GM12878 (cell line): ENCODE measurements around the gene TFR2. TPM values are rescaled to one million over a fixed set of nuclear protein-coding genes. Genes with fewer than 3 reads are reported as not detected.

Source experiments
- ATAC-seq: fragments of 200-7000 bp; cut with Tn5 transposase; 3 replicates; pipeline ENCODE4 v1.9.1; 2020; ENCODE audit warnings: mild to moderate bottlenecking, moderate library complexity
- BruUV-seq: library from RNA; stranded (reverse); fragments of 400-500 nt; replicated peaks from 2 replicates; lab custom pipeline; 2021; lab: Mats Ljungman, UMichigan
- CTCF ChIA-PET: fragments of 300-600 bp; sonication (Branson Sonifier 250); formaldehyde crosslinking; extraction: SDS; loops from one replicate; lab custom pipeline; 2021; ENCODE audit warnings: inconsistent platforms; lab: Yijun Ruan, JAX
- POLR2A ChIA-PET: fragments of 350-600 bp; formaldehyde crosslinking; extraction: SDS; loops from one replicate; lab custom pipeline; 2021; ENCODE audit warnings: inconsistent platforms; lab: Charles Lee
- RAD21 ChIA-PET: fragments of 300-600 bp; sonication (Branson Sonifier 250); formaldehyde crosslinking; loops from one replicate; lab custom pipeline; 2023; ENCODE audit warnings: antibody characterized with exemption; ENCODE audit not compliant: unreplicated experiment; lab: Charles Lee
- SMC1A ChIA-PET: fragments of 300-600 bp; sonication (Branson Sonifier 250); formaldehyde crosslinking; loops from one replicate; lab custom pipeline; 2023; ENCODE audit not compliant: unreplicated experiment, uncharacterized antibody; lab: Charles Lee
- DNase-seq: peaks from one replicate; pipeline ENCODE4 v3.0.0-alpha.2; 2011; ENCODE audit warnings: low read depth, low spot score
- FAIRE-seq: peaks from 3 replicates; lab custom pipeline; 2011; peaks lifted over from hg19 to GRCh38; lab: Jason Lieb, UNC
- H2AFZ ChIP-seq: 2 replicates; pipeline ENCODE4 v1.6.0; 2011; ENCODE audit warnings: low read depth, low read length, control low read depth; ENCODE audit not compliant: control insufficient read depth
- H3K27ac ChIP-seq: 2 replicates; pipeline ENCODE4 v1.5.1; 2011; ENCODE audit warnings: control low read depth; ENCODE audit not compliant: control insufficient read depth, insufficient read depth
- H3K27me3 ChIP-seq, 2 experiments: replicated peaks in 1 of 2; 2 replicates each; pipeline versions ENCODE4 v1.6.0 to v1.6.1; 2011; ENCODE audit warnings: low read length in 1 of 2; ENCODE audit not compliant: control insufficient read depth in 2 of 2, insufficient read depth in 2 of 2
- H3K36me3 ChIP-seq, 2 experiments: 2 replicates each; pipeline ENCODE4 v1.5.1; 2011; ENCODE audit warnings: low read length in 1 of 2; ENCODE audit not compliant: control insufficient read depth in 2 of 2, insufficient read depth in 2 of 2
- H3K4me1 ChIP-seq: 2 replicates; pipeline ENCODE4 v1.6.1; 2011; ENCODE audit warnings: mild to moderate bottlenecking, low read length, moderate library complexity, mixed read lengths; ENCODE audit not compliant: control insufficient read depth, insufficient read depth
- H3K4me2 ChIP-seq: 2 replicates; pipeline ENCODE4 v1.6.0; 2011; ENCODE audit warnings: control low read depth; ENCODE audit not compliant: control insufficient read depth, insufficient read depth
- H3K4me3 ChIP-seq: fragments of 200-600 bp; sonication (generic); 2 replicates; pipeline ENCODE4 v1.5.1; 2016
- H3K79me2 ChIP-seq: 2 replicates; pipeline ENCODE4 v1.6.0; 2011; ENCODE audit warnings: low read length; ENCODE audit not compliant: control insufficient read depth, insufficient read depth
- H3K9ac ChIP-seq: 2 replicates; pipeline ENCODE4 v1.8.0; 2011; ENCODE audit warnings: low read length, control low read depth, mixed read lengths; ENCODE audit not compliant: control insufficient read depth, insufficient read depth
- H3K9me3 ChIP-seq: replicated peaks from 3 replicates; pipeline ENCODE4 v1.5.1; 2011; ENCODE audit warnings: mild to moderate bottlenecking, low read length; ENCODE audit not compliant: control insufficient read depth, insufficient read depth
- H4K20me1 ChIP-seq: 2 replicates; pipeline ENCODE4 v1.6.0; 2011; ENCODE audit not compliant: control insufficient read depth, insufficient read depth
- ASH2L ChIP-seq: fragments of 300-600, 200-600 bp; sonication (generic); IDR thresholded peaks from 2 replicates; pipeline ENCODE4 v1.6.1; 2017; ENCODE audit warnings: low read depth, mild to moderate bottlenecking, borderline replicate concordance
- ATF3 ChIP-seq: IDR thresholded peaks from 2 replicates; pipeline ENCODE4 v1.6.1; 2011; ENCODE audit warnings: low read depth, mild to moderate bottlenecking, low read length, moderate library complexity, borderline replicate concordance; ENCODE audit errors: extremely low read depth
- ATF7 ChIP-seq: fragments of 450-650 bp; IDR thresholded peaks from 2 replicates; pipeline ENCODE4 v1.6.1; 2016; ENCODE audit warnings: low read depth, mild to moderate bottlenecking
- ETV6 ChIP-seq, 2 experiments: fragments of 450-650 bp in 1 of 2; IDR thresholded peaks in 1 of 2; conservative IDR thresholded peaks in 1 of 2; 2 replicates each; pipeline ENCODE4 v1.6.1; 2014; ENCODE audit warnings: antibody characterized with exemption in 1 of 2, borderline replicate concordance in 1 of 2, low read depth in 1 of 2, mild to moderate bottlenecking in 1 of 2, moderate library complexity in 1 of 2
- IRF4 ChIP-seq: IDR thresholded peaks from 2 replicates; pipeline ENCODE4 v1.6.1; 2011; ENCODE audit warnings: low read depth, low read length
- KDM1A ChIP-seq: fragments of 200-600 bp; sonication (generic); IDR thresholded peaks from 2 replicates; pipeline ENCODE4 v1.6.1; 2016; ENCODE audit warnings: borderline replicate concordance
- MLLT1 ChIP-seq: fragments of 450-650 bp; IDR thresholded peaks from 2 replicates; pipeline ENCODE4 v1.6.1; 2016; ENCODE audit warnings: mild to moderate bottlenecking
- MXI1 ChIP-seq: fragments of 150-350 bp; IDR thresholded peaks from 2 replicates; pipeline ENCODE4 v1.6.1; 2011; ENCODE audit warnings: low read depth, mild to moderate bottlenecking, inconsistent platforms, low read length, improper control_type of control experiment
- NR2F1 ChIP-seq: fragments of 450-650 bp; conservative IDR thresholded peaks from 2 replicates; pipeline ENCODE4 v1.6.1; 2017; ENCODE audit warnings: mild to moderate bottlenecking
- PBX3 ChIP-seq: IDR thresholded peaks from 2 replicates; pipeline ENCODE4 v1.6.1; 2011; ENCODE audit warnings: mild to moderate bottlenecking, low read depth, low read length, moderate library complexity; ENCODE audit not compliant: insufficient replicate concordance
- SIN3A ChIP-seq: IDR thresholded peaks from 2 replicates; pipeline ENCODE4 v1.6.1; 2012; ENCODE audit warnings: low read depth, low read length, improper control_type of control experiment
- SREBF2 ChIP-seq: IDR thresholded peaks from 2 replicates; pipeline ENCODE4 v1.6.1; 2012; ENCODE audit warnings: mild to moderate bottlenecking, low read length
- WRNIP1 ChIP-seq: IDR thresholded peaks from 2 replicates; pipeline ENCODE4 v1.6.1; 2011; ENCODE audit warnings: low read depth, low read length, improper control_type of control experiment, borderline replicate concordance
- ZNF274 ChIP-seq: IDR thresholded peaks from one replicate; pipeline ENCODE4 v1.8.0; 2011; ENCODE audit not compliant: insufficient read length, insufficient read depth
- ZZZ3 ChIP-seq: IDR thresholded peaks from 2 replicates; pipeline ENCODE4 v1.6.1; 2011; ENCODE audit warnings: low read depth; ENCODE audit not compliant: control insufficient read depth, insufficient read length
- WGBS: methylation state at CpG from one replicate; pipeline ENCODE4 v1.1.6; 2016; ENCODE audit warnings: low lambda C conversion rate; ENCODE audit not compliant: insufficient replicate concordance, insufficient coverage; ENCODE audit errors: missing lambda C conversion rate; 5-methylcytosine and 5-hydroxymethylcytosine counted together
- in situ Hi-C: fragments of 300-500 bp; cut with MboI; formaldehyde crosslinking; loops from 9 replicates; pipeline ENCODE4 v1.14.3; 2018; ENCODE audit warnings: mixed read lengths
- intact Hi-C: fragments of 100-400 bp; cut with micrococcal nuclease; formaldehyde crosslinking; loops from one replicate; pipeline ENCODE4 v1.14.2; 2022; ENCODE audit not compliant: unreplicated experiment
- polyA plus RNA-seq, 11 experiments: library from polyadenylated mRNA; depleted of rRNA in 4 of 11; unstranded in 6 of 11; stranded (reverse) in 5 of 11; fragments of >200 nt; fragmentation: Nextera tagmentation in 4 of 11; fragmentation: Illumina TruSeq in 1 of 11; extraction: Ambion mirVana in 4 of 11; extraction: Trizol in 1 of 11; gene quantifications; 1 replicate in 1 of 11; 2 replicates in 10 of 11; pipeline versions ENCODE4 v1.2.1 to v1.2.3, GENCODE V29; 2011 to 2016; ENCODE audit warnings: inconsistent platforms in 2 of 11, missing spikeins in 2 of 11, low read depth in 1 of 11
- total RNA-seq, 4 experiments: library from RNA; depleted of rRNA in 3 of 4; stranded (reverse); fragments of >200 nt in 3 of 4; fragmentation: Illumina TruSeq in 1 of 4; extraction: Trizol in 1 of 4; gene quantifications; 2 replicates each; pipeline versions ENCODE4 v1.2.1 to v1.2.3, GENCODE V29; 2013 to 2021
- TF ChIP-seq, protein P1 (sequence below): fragments of 150-350 bp; IDR thresholded peaks from 2 replicates; pipeline ENCODE4 v1.6.1; 2016; ENCODE audit warnings: low read depth, low read length

TFR2 gene
- total and polyA plus RNA-seq, 10 of the 15 experiments (the other 5 are each of a cell fraction or from before 2014, with no cell fraction given) = 0.30 to 7.2 (median 1.8) TPM

- in situ Hi-C loops (no loop called here), intact Hi-C loops (loop anchor here (1.0 kb wide), 1 partner anchor 106 kb away; no protein-coding TSS in a partner anchor)
- no peak for DNase-seq
- Histone ChIP-seq H3K27me3 (no peaks in the 10 kb centered on the region), H3K4me3 (peak within 1 kb of the TSS; percentile 83), H3K27ac (peak within 1 kb of the TSS; percentile 88), H3K9me3 (no peaks in the 10 kb centered on the region), H4K20me1 (no peaks in the 10 kb centered on the region), H3K9ac (peak within 1 kb of the TSS; percentile 86), H3K36me3 (peaks cover 4 to 9% of the 10 kb centered on the region in 2 experiments), H3K4me2 (peak within 1 kb of the TSS; percentile 99), H3K4me1 (peaks cover 24% of the 10 kb centered on the region), H3K79me2 (peaks cover 32% of the 10 kb centered on the region), H2AFZ (peak within 1 kb of the TSS; percentile 95)
- ChIA-PET SMC1A (interaction anchor here (0.6 to 4.6 kb wide), 16 partner anchors 11 to 136 kb away, joined by 3 to 19 read pairs (median 4); partner anchors contain the start of genes AGFG2, MOSPD3 and POP7), POLR2A (interaction anchor here (0.5 to 4.3 kb wide), 28 partner anchors 10 to 364 kb away, joined by 3 to 47 read pairs (median 6); partner anchors contain the start of genes AGFG2, GNB2, MOSPD3 and POP7), CTCF (interaction anchor here (0.9 to 11.6 kb wide), 19 partner anchors 13 to 607 kb away, joined by 3 to 190 read pairs (median 5); partner anchors contain the start of genes GIGYF1, MOSPD3, POP7 and PPP1R35), RAD21 (interaction anchor here (0.8 to 4.2 kb wide), 22 partner anchors 14 to 267 kb away, joined by 3 to 21 read pairs (median 5); partner anchors contain the start of genes AGFG2, GIGYF1, MOSPD3 and POP7)
- WGBS = 1% methylated on average over 49 of the region's 61 CpGs
- peak; percentile 42 for ATAC-seq
- no peak for FAIRE-seq
- BruUV-seq = no TSS peak
- peak; percentile 51 for TF ChIP-seq NR2F1
- TF ChIP-seq KDM1A = no peak
- TF ChIP-seq IRF4 = no peak
- no peak for TF ChIP-seq ATF7
- TF ChIP-seq ETV6 (conservative IDR thresholded peaks at IDR 0.05 in 1 of 2, IDR thresholded peaks at IDR 0.05 in 1 of 2; ENCODE audit: borderline replicate concordance in 1 of 2, low read depth in 1 of 2) = no peak
- TF ChIP-seq ASH2L = no peak
- TF ChIP-seq ATF3 = no peak
- peak; percentile 88 for TF ChIP-seq PBX3
- TF ChIP-seq ZZZ3 = no peak
- TF ChIP-seq WRNIP1 = no peak
- no peak; the same call in none of the 2 replicates for TF ChIP-seq SIN3A
- peak; percentile 45; the same call in 1 of the 2 replicates for TF ChIP-seq MXI1
- TF ChIP-seq, protein P1, sequence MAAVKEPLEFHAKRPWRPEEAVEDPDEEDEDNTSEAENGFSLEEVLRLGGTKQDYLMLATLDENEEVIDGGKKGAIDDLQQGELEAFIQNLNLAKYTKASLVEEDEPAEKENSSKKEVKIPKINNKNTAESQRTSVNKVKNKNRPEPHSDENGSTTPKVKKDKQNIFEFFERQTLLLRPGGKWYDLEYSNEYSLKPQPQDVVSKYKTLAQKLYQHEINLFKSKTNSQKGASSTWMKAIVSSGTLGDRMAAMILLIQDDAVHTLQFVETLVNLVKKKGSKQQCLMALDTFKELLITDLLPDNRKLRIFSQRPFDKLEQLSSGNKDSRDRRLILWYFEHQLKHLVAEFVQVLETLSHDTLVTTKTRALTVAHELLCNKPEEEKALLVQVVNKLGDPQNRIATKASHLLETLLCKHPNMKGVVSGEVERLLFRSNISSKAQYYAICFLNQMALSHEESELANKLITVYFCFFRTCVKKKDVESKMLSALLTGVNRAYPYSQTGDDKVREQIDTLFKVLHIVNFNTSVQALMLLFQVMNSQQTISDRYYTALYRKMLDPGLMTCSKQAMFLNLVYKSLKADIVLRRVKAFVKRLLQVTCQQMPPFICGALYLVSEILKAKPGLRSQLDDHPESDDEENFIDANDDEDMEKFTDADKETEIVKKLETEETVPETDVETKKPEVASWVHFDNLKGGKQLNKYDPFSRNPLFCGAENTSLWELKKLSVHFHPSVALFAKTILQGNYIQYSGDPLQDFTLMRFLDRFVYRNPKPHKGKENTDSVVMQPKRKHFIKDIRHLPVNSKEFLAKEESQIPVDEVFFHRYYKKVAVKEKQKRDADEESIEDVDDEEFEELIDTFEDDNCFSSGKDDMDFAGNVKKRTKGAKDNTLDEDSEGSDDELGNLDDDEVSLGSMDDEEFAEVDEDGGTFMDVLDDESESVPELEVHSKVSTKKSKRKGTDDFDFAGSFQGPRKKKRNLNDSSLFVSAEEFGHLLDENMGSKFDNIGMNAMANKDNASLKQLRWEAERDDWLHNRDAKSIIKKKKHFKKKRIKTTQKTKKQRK = no peak
- no peak for TF ChIP-seq SREBF2
- no peak for TF ChIP-seq MLLT1
- no peak for TF ChIP-seq ZNF274
These were observed 55.7 kb downstream of the TFR2 start, which contains the start of gene LRCH4 for GRCh38 chr7:100585511-100586265. Gene LRCH4, minus strand, starts transcription at chr7:100586129. Its CDS starts 29 bp downstream, at chr7:100586100.
